ENCODE results near the gene SAMD4A.

DNA sequence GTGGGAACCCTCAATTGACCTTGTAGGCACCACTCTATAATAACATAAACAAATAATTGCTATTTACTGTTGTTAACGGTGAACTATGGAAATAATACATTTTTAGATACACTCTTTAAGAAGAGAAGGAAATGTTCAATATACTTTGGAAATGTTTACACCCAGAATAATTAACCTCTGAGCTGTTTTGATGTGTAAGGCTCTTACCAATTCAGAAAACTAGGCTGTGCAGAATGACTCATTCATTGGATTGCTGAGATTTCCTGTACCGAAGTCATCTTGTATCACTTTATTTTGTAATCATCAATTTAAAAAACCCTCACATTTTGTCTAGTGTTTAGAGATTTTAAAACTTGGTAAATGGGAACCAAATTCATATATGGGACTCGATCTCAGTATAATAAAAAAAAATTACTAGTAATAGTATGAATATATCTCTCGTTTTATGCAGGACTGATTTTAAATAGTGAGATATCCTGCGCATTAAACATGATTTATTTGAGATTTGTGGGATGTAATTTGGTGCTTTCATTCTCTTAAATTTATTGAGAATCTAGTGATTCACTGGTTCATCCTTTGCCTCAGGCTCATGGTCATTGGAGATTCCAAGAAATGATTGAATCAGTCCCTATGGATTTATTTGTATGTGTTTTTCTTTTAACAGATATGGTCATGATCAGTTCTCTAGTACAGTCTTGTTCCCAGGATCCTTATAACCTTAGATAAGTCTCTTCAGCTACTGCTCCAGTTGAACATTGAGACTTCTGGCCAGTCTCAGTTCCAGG, 3.9 kb downstream of the SAMD4A start:
- TF ChIP-seq, protein P1, sequence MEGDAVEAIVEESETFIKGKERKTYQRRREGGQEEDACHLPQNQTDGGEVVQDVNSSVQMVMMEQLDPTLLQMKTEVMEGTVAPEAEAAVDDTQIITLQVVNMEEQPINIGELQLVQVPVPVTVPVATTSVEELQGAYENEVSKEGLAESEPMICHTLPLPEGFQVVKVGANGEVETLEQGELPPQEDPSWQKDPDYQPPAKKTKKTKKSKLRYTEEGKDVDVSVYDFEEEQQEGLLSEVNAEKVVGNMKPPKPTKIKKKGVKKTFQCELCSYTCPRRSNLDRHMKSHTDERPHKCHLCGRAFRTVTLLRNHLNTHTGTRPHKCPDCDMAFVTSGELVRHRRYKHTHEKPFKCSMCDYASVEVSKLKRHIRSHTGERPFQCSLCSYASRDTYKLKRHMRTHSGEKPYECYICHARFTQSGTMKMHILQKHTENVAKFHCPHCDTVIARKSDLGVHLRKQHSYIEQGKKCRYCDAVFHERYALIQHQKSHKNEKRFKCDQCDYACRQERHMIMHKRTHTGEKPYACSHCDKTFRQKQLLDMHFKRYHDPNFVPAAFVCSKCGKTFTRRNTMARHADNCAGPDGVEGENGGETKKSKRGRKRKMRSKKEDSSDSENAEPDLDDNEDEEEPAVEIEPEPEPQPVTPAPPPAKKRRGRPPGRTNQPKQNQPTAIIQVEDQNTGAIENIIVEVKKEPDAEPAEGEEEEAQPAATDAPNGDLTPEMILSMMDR (IDR thresholded peaks at IDR 0.05) = no peak
- TF ChIP-seq POLR2A (IDR thresholded peaks at IDR 0.05) = no peak
